ENCODE data around the gene ACTR3C. TPM values are rescaled to one million over a fixed set of nuclear protein-coding genes. Genes with fewer than 3 reads are reported as not detected.
A peak's percentile ranks its signal among the peaks of the same experiment; 100 is the strongest.

Gene ACTR3C
- total RNA-seq, 1 donor from 2014 or later, result 0.11 TPM

- H3K4me1 ChIP-seq, result peaks cover 0 to 9% of the 10 kb centered on the region in 2 donors
- H3K4me3 ChIP-seq, result no peak overlapping the region
- intact Hi-C loops (cut with DNase I), result no loop called here
- no peaks in the 10 kb centered on the region for H3K9me3 ChIP-seq
- H3K36me3 ChIP-seq, result no peaks in the 10 kb centered on the region
- DNase-seq (ENCODE audit: low spot score in 2 of 2), result no peak
- no peak for TF ChIP-seq CTCF (IDR thresholded peaks at IDR 0.05)
- H3K27ac ChIP-seq, result no peak overlapping the region
- H3K27me3 ChIP-seq, result no peaks in the 10 kb centered on the region
Measured at GRCh38 chr7:150326657-150327268, 3.4 kb upstream of the ACTR3C start.

- Histone ChIP-seq H3K9me3 (no peaks in the 10 kb centered on the region), H3K4me1 (peaks cover 0 to 9% of the 10 kb centered on the region in 2 donors), H3K27me3 (no peaks in the 10 kb centered on the region), H3K27ac (no peak overlapping the region), H3K4me3 (no peak overlapping the region), H3K36me3 (no peaks in the 10 kb centered on the region)
- no peak for TF ChIP-seq CTCF (IDR thresholded peaks at IDR 0.05)
- intact Hi-C loops (cut with DNase I), result no loop called here
- no peak for DNase-seq (ENCODE audit: low spot score in 2 of 2)
Measured at GRCh38 chr7:150325901-150326300, 2.6 kb upstream of the ACTR3C start.

GRCh38 chr7:150325110-150325611, 1.8 kb upstream of the ACTR3C start:
- no peak overlapping the region for H3K27ac ChIP-seq

GRCh38 chr7:150324373-150324961, 1.1 kb upstream of the ACTR3C start:
- intact Hi-C loops (cut with DNase I), result no loop called here
- Histone ChIP-seq H3K4me3 (peak overlapping the region in 1 of 2 donors; percentile 65), H3K27me3 (no peaks in the 10 kb centered on the region), H3K4me1 (peaks cover 0 to 9% of the 10 kb centered on the region in 2 donors), H3K36me3 (no peaks in the 10 kb centered on the region), H3K9me3 (no peaks in the 10 kb centered on the region), H3K27ac (no peak overlapping the region)
- no peak for DNase-seq (ENCODE audit: low spot score in 2 of 2)
- TF ChIP-seq CTCF (IDR thresholded peaks at IDR 0.05), result no peak

More at GRCh38 chr7:150325110-150325611, 1.8 kb upstream of the ACTR3C start:
- Histone ChIP-seq H3K4me3 (no peak overlapping the region), H3K36me3 (no peaks in the 10 kb centered on the region), H3K9me3 (no peaks in the 10 kb centered on the region), H3K4me1 (peaks cover 0 to 9% of the 10 kb centered on the region in 2 donors), H3K27me3 (no peaks in the 10 kb centered on the region)
- no peak for TF ChIP-seq CTCF (IDR thresholded peaks at IDR 0.05)
- intact Hi-C loops (cut with DNase I), result no loop called here
- DNase-seq (ENCODE audit: low spot score in 2 of 2), result no peak

GRCh38 chr7:150323682-150324372, 482 bp upstream of the ACTR3C start:
- Histone ChIP-seq H3K27me3 (no peaks in the 10 kb centered on the region), H3K4me1 (peaks cover 0 to 9% of the 10 kb centered on the region in 2 donors), H3K9me3 (no peaks in the 10 kb centered on the region), H3K27ac (peak overlapping the region; percentile 22 to 65), H3K4me3 (peak overlapping the region; percentile 65 to 77), H3K36me3 (no peaks in the 10 kb centered on the region)
- no peak for DNase-seq (ENCODE audit: low spot score in 2 of 2)
- intact Hi-C loops (cut with DNase I), result no loop called here
- TF ChIP-seq CTCF (IDR thresholded peaks at IDR 0.05), result no peak
